Gastrocnemius medialis (tissue), 4 donors: Measurements from ENCODE around the gene TIMM17A.

Source experiments
- CTCF ChIP-seq, 5 experiments: fragments of 450-650 bp in 3 of 5; fragments of 200-600 bp in 2 of 5; sonication (generic) in 2 of 5; IDR thresholded peaks in 4 of 5; conservative IDR thresholded peaks in 1 of 5; 1 replicate in 4 of 5; 2 replicates in 1 of 5; pipeline ENCODE4 v1.5.1; 2016 to 2019; ENCODE audit warnings: antibody characterized with exemption in 5 of 5, mild to moderate bottlenecking in 3 of 5, moderate library complexity in 3 of 5
- POLR2A ChIP-seq, 2 donors: fragments of 450-650 bp; IDR thresholded peaks; one replicate each; pipeline ENCODE4 v1.6.1; 2017; ENCODE audit warnings: antibody characterized with exemption in 2 of 2, mild to moderate bottlenecking in 2 of 2, moderate library complexity in 2 of 2

- TF ChIP-seq POLR2A (IDR thresholded peaks at IDR 0.05) (no peak), CTCF (IDR thresholded peaks at IDR 0.05 in 4 of 5, conservative IDR thresholded peaks at IDR 0.05 in 1 of 5) (no peak)
Observed at GRCh38 chr1:201964261-201964660, 9.0 kb downstream of the TIMM17A start.
